VCaP (cell line): Measurements from ENCODE around the gene ATXN10.

Experiments used
- H3K27ac ChIP-seq: fragments of 450-650 bp; 2 replicates; pipeline ENCODE4 v1.5.1; 2017
- TF ChIP-seq, protein P1 (sequence below): fragments of 450-650 bp; conservative IDR thresholded peaks from 2 replicates; pipeline ENCODE4 v1.5.1; 2017; ENCODE audit warnings: mild to moderate bottlenecking, moderate library complexity

ATXN10 gene

DNA sequence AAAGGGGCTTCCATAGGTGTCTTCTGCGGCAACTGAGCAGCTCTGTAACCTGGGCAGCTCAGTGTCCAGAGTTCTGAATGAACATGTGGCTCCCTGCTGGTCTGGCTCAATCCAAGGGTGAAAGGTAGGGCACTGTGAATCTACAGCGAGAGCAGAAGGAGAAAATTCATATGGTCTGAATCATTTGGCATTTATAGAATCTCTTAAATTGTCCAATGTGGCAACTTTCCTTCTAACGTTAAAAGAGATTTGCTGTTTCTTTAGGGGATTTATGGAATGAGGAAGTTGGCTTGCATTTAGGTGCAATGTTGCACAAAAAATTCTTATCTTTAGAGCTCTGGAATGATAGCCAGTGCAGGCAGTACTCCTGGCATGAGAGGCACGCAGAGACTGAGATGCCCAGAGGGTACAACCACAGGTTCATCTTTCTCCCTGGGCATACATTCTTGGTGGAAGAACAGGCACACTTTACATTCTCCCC, 17.0 kb downstream of the ATXN10 start:
- TF ChIP-seq, protein P1, sequence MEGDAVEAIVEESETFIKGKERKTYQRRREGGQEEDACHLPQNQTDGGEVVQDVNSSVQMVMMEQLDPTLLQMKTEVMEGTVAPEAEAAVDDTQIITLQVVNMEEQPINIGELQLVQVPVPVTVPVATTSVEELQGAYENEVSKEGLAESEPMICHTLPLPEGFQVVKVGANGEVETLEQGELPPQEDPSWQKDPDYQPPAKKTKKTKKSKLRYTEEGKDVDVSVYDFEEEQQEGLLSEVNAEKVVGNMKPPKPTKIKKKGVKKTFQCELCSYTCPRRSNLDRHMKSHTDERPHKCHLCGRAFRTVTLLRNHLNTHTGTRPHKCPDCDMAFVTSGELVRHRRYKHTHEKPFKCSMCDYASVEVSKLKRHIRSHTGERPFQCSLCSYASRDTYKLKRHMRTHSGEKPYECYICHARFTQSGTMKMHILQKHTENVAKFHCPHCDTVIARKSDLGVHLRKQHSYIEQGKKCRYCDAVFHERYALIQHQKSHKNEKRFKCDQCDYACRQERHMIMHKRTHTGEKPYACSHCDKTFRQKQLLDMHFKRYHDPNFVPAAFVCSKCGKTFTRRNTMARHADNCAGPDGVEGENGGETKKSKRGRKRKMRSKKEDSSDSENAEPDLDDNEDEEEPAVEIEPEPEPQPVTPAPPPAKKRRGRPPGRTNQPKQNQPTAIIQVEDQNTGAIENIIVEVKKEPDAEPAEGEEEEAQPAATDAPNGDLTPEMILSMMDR: no peak
- peak overlapping the region; percentile 63 for H3K27ac ChIP-seq

DNA sequence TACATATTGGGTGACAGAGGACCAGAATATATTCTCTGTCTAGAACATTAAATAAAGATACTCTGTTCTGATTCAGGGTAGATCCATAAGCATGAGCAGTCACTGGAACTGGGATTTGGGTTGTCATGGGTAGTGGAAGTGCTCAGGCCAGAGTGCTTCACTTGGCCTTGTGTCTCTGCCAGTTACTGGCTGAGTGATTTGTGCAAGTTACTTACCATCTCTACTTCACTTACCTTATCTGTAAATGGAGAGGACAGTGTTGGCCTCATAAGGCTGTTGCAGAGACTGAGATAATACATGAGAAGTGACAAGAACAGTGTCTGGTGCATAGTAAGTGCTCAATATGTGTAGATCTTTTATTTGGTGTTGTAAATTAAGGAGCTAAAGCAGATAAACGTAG, 17.6 kb downstream of the ATXN10 start:
- peak overlapping the region; percentile 63 for H3K27ac ChIP-seq
- TF ChIP-seq, protein P1: no peak

DNA sequence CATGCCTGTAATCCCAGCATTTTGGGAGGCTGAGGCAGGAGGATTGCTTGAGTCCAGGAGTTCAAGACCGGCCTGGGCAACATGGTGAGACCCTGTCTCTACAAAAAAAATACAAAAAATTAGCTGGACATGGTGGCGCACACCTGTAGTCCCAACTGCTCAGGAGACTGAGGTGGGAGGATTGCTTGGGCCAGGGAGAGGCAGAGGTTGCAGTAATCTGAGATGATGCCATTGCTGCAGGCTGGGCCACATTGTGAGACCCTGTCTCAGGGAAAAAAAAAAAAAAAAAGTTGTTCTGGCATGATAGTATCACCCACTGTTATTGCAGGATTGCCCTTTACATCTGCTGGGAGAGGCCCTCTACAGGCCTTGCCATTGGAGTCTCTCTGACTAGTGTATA, 18.4 kb downstream of the ATXN10 start:
- peak overlapping the region; percentile 63 for H3K27ac ChIP-seq
- TF ChIP-seq, protein P1: no peak

DNA sequence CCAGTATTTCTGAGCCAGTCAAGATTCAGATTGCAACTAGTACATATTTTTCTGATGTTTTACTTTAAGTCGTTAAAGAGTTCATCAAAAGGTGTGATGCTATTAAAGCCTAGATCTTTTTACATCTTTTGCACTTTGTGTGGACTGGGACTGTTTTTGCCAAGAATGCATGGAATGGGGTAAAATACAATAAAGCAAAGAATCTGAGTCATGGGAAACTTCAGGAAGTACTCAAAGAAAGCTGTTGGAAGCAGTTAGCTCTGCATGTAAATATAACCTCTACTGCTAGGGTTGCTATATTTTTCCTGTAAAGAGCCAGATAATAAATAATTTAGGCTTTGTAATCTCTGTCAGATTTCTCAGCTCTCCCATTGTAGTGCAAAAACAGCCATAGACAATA, 20.9 kb downstream of the ATXN10 start:
- TF ChIP-seq, protein P1: no peak
- no peak overlapping the region for H3K27ac ChIP-seq

DNA sequence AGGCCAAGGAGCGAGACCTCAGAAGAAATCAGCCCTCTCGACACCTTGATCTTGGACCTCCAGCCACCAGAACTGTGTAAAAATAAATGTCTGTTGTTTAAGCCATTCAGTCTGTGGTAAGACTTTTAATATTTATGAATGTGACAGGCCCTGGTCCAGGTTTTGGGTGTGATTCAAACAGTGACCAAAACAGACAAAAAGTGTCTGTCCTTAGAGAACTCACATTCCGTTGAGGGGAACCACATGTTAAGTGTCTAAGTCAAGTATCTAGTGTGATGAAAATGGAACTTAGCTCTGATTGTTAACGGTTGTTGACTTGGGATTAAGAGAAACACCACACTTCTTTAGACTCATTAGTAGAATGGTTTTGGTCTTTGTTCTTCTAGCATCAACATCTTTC, 22.2 kb downstream of the ATXN10 start:
- TF ChIP-seq, protein P1: no peak
- H3K27ac ChIP-seq: no peak overlapping the region

DNA sequence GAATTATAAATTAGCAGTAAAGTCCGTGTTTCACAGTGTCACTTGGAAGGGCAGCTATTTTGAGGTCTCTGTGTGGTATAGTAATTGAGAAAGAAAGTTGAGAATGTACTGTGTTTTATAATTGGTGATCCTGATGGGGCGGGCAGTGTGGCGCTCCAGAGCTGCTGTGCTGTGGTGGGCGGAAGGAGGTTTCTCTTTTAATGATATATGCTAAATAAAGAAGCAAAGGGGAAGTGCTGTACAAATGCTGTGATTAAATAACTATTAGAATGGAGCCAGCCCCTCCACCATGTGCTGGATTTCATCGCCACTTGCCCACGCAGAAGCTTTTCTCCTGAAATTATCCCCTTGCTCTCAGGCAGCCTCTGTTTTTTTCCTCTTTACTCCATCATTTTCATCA, 24.6 kb downstream of the ATXN10 start:
- TF ChIP-seq, protein P1: no peak
- no peak overlapping the region for H3K27ac ChIP-seq

DNA sequence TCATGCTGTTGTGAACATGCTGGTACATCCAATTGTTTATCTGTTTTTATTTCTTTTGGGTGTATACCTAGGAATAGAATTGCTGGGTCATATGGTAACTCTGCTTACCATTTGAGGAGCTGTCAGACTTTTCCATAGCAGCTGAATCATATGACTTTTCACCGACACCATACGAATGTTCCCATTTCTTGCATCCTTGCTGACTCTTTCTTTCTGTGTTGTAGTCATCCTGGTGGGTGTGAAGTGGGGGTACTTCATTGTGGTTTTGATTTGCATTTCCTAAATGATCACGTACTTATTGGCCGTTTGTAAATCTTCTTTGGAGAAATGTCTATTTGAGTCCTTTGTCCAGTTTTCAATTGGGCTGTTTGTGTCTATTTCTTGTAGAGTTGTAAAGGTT, 26.5 kb downstream of the ATXN10 start:
- no peak overlapping the region for H3K27ac ChIP-seq
- TF ChIP-seq, protein P1: no peak
